GM06990 (cell line): ENCODE measurements around the gene MPHOSPH9.
A peak's percentile ranks its signal among the peaks of the same experiment; 100 is the strongest.

ENCODE experiments used
- DNase-seq: peaks from one replicate; pipeline ENCODE4 v3.0.0-alpha.2; 2011; ENCODE audit not compliant: insufficient read length; ENCODE audit errors: extremely low read depth
- H3K27me3 ChIP-seq: replicated peaks from 2 replicates; pipeline ENCODE4 v1.6.0; 2011; ENCODE audit warnings: low read length; ENCODE audit not compliant: control insufficient read depth, insufficient read depth
- H3K36me3 ChIP-seq: 2 replicates; pipeline ENCODE4 v1.5.1; 2011; ENCODE audit warnings: low read length; ENCODE audit not compliant: control insufficient read depth, insufficient read depth
- H3K4me3 ChIP-seq: replicated peaks from 2 replicates; pipeline ENCODE4 v1.5.1; 2011; ENCODE audit warnings: low read depth, mild to moderate bottlenecking, control low read depth, low read length
- CTCF ChIP-seq: IDR thresholded peaks from 2 replicates; pipeline ENCODE4 v1.5.1; 2011; ENCODE audit warnings: low read length, control low read depth, mild to moderate bottlenecking, inconsistent platforms; ENCODE audit not compliant: insufficient read depth, poor library complexity, severe bottlenecking

MPHOSPH9 gene

GRCh38 chr12:123131291-123131832 is 101.6 kb downstream of the MPHOSPH9 start:
- H3K4me3 ChIP-seq = no peak overlapping the region
- no peaks in the 10 kb centered on the region for H3K36me3 ChIP-seq
- DNase-seq = no peak
- TF ChIP-seq CTCF = no peak
- H3K27me3 ChIP-seq = no peaks in the 10 kb centered on the region

GRCh38 chr12:123129621-123130020 is 103.3 kb downstream of the MPHOSPH9 start:
- H3K36me3 ChIP-seq = no peaks in the 10 kb centered on the region
- H3K27me3 ChIP-seq = no peaks in the 10 kb centered on the region
- TF ChIP-seq CTCF = no peak
- no peak for DNase-seq
- no peak overlapping the region for H3K4me3 ChIP-seq

DNA sequence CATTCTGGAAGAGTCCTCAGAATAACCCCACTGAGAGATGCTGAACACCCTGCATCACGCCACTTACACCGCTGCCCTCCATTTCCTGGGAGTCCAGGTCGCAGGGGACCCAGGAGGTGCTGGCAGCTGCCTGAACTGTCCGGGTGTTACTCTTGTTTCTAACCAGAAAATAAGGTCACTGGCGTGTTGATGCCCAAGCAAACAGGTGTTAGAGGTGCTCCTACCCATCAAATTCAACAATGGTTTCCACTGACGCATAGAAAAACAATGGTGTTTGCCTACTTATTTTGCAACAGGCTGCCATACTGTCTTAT is 105.8 kb downstream of the MPHOSPH9 start:
- no peak for DNase-seq
- no peak for TF ChIP-seq CTCF
- Histone ChIP-seq H3K27me3 (no peaks in the 10 kb centered on the region), H3K4me3 (no peak overlapping the region), H3K36me3 (no peaks in the 10 kb centered on the region)

DNA sequence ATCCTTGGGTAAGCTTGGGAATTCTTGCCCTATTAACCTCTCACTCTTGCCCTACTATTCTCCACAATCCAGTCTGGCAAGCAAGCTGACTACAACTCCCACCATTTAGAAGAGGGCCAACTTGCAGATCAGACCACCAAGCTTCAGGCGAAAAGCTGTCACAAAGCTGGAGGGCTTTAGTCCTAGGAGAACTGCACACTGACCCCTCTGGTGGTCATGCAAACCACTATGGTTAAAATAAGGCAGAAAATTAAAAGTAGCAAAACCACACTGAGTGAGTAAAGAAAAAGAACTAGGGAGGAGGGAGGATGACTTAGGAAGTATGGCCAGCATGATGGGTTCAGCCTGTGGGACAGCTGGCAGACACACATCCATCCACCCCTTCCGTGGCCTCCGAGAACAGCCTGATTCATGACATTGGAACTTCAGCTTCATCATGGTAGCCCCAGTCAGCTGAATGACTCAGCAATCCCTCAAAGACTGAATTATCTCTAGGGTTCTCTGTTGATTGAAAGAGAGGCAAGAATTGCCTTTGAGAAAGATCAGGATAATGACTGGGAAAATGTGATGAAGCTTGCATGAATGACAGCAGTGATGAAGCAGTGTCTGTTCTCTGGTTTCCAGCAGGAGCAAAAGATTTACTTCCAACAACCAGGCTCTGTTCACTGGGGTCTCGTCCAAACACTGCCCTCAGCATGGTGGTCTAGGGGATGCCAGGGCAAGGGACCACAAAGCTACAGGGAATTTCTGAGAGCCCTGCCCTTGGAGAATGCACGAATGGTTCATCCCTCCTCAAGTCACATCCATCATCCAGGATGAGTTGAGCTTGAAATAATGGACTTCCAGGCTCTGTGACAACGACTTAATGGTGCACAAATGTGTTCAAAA is 106.4 kb downstream of the MPHOSPH9 start:
- TF ChIP-seq CTCF = peak; percentile 3
- Histone ChIP-seq H3K4me3 (no peak overlapping the region), H3K27me3 (no peaks in the 10 kb centered on the region), H3K36me3 (no peaks in the 10 kb centered on the region)
- DNase-seq = no peak

DNA sequence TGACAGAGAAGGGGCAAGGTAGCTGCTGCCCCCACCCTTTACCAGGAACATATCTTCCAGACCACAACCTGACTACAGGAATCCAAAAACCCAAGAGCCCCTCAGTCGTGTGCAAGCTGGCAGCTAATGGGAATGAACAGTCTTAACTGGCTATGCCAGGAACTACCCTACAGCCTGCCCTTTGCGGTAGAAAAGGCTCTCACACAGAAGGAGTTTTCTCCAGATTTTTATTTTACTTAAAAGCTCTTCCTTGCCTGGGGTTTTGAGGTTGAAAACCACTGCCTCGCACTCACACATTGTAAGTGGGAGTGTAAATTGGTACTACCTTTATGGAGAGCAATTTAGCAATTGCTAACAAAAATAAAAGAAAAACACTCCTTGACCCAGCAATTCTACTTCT is 110.3 kb downstream of the MPHOSPH9 start:
- no peaks in the 10 kb centered on the region for H3K27me3 ChIP-seq
- no peaks in the 10 kb centered on the region for H3K36me3 ChIP-seq
- no peak for DNase-seq
- TF ChIP-seq CTCF = no peak
- H3K4me3 ChIP-seq = no peak overlapping the region
